Esophagus squamous epithelium (tissue), 5 donors: ENCODE measurements around the gene TREH. TPM values are rescaled to one million over a fixed set of nuclear protein-coding genes. Genes with fewer than 3 reads are reported as not detected.
"Not testable (repeated sequence)": the region's sequence is repeated elsewhere in the genome, so short reads cannot be mapped to it uniquely, and the experiment has no call there.

Experiments
- DNase-seq: peaks from one replicate; lab custom pipeline; 2025; lab: John Stamatoyannopoulos, UW
- H3K27ac ChIP-seq, 4 donors: fragments of 200-600 bp; sonication (generic); one replicate each; pipeline ENCODE4 v1.5.1; 2016 to 2019; ENCODE audit warnings: mild to moderate bottlenecking in 1 of 4
- H3K27me3 ChIP-seq, 4 donors: fragments of 200-600 bp; sonication (generic); 1 replicate in 3 of 4; 2 replicates in 1 of 4; pipeline versions ENCODE4 v1.5.1 to v1.6.0; 2017 to 2021; ENCODE audit warnings: antibody characterized with exemption in 1 of 4
- H3K36me3 ChIP-seq, 3 donors: fragments of 200-600 bp; sonication (generic); one replicate each; pipeline ENCODE4 v1.5.1; 2016 to 2019
- H3K4me1 ChIP-seq, 3 donors: fragments of 200-600 bp; sonication (generic); one replicate each; pipeline ENCODE4 v1.5.1; 2017 to 2019
- H3K4me3 ChIP-seq, 4 donors: fragments of 200-600 bp; sonication (generic); 1 replicate in 3 of 4; 2 replicates in 1 of 4; pipeline ENCODE4 v1.5.1; 2016 to 2019; ENCODE audit warnings: mild to moderate bottlenecking in 2 of 4, moderate library complexity in 1 of 4
- H3K9me3 ChIP-seq, 3 donors: fragments of 200-600 bp; sonication (generic); one replicate each; pipeline ENCODE4 v1.5.1; 2016 to 2019
- POLR2A ChIP-seq, 4 donors: fragments of 450-650 bp; IDR thresholded peaks; one replicate each; pipeline ENCODE4 v1.6.1; 2017; ENCODE audit warnings: antibody characterized with exemption in 4 of 4, mild to moderate bottlenecking in 4 of 4, moderate library complexity in 3 of 4
- WGBS, 2 donors: methylation state at CpG; one replicate each; pipeline ENCODE4 v1.1.5; 2018; 5-methylcytosine and 5-hydroxymethylcytosine counted together
- intact Hi-C: fragments of 100-400 bp; cut with DNase I; formaldehyde crosslinking; loops from one replicate; pipeline ENCODE4 v1.15.0; 2022
- total RNA-seq, 4 donors: library from RNA; depleted of rRNA; stranded (reverse); fragments of >200 nt; gene quantifications; one replicate each; pipeline ENCODE4 v1.1.0, GENCODE V29; 2016
- TF ChIP-seq, protein P1 (sequence below), 6 experiments: fragments of 450-650 bp in 4 of 6; fragments of 200-600 bp in 2 of 6; sonication (generic) in 2 of 6; IDR thresholded peaks; one replicate each; pipeline ENCODE4 v1.5.1; 2016 to 2019; ENCODE audit warnings: antibody characterized with exemption in 6 of 6, mild to moderate bottlenecking in 4 of 6, moderate library complexity in 4 of 6
- donor health status: DM: yes; HTN: yes; CAD: no.

TREH gene
- total RNA-seq, 4 donors from 2014 or later: 0.09 to 0.57 TPM; not detected in 2

DNA sequence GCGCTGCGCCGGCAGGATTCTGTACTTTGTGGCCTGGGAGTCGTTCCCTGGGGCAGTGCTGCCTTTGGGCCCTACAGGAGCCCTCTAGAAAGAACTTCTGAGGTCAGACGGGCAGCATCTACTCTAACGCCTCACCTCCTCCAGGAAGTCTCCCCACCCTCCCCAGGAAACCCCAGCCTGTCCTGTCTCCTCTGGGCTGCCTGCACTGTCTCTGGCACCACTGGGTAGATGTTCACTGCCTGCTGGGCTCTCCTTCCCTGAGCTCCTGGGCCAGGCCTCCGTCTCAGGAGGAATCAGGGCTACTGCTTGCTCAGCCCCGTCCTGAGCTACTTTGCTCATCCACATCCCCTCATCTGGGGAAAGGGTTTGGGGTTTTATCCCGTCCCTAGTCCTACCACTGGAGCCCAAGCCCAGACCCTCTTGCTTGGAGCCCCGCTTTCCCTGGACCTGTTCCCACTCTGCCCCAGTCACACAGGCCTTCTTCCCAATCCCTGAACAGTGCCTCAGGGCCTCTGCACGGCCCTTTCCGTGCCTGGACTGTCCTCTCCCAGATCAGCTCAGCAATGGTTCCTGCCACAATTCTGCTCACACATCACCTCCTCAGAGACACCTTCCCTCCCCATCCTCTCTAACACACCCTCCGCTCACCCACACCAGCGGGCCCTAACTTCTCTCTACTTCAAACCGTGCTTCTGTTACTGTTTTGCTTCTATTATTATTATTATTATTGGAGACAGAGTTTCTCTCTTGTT, 11.3 kb upstream of the TREH start:
- no peak for DNase-seq
- WGBS, 2 donors: 76 to 77% methylated on average over 10 to 15 of the region's 15 CpGs
- H3K4me1 ChIP-seq: peaks cover 22 to 45% (median 34%) of the 10 kb centered on the region in 3 donors

DNA sequence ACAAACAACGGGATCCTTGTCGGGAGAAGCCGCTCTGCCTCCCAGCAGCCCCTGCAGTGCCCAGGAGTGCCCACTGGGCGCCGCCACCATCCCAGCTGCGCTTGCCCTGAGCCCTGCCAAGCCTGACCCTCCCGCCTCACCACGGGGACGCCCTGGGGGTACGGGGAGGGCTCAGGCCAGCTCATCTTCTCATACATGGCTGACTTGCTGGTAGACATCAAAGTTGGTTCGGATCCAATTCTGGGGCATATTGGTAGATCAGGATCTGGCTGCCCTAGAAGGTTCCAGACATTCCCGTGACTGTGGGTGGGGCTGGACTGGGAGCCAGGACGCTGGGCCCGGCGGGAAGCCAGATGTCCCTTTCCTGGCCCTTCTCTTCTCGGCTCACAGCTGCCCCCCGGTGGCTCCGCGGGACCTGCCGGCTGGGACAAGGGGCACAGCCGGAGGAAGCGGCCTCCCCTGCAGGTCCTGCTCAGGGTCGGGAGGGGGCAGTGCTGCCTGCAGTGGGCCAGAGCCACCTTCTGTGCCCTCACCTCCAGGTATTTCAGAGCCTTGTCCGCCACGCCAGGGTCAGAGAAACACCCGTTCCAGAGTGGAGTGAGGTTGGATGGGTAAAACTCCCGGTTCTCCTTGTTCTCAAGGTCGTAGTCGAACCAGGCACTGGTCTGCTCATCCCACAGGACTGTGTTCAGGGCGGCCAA, 10.6 kb upstream of the TREH start:
- Histone ChIP-seq H3K27ac (peak overlapping the region; percentile 64 to 84 (median 82)), H3K36me3 (no peaks in the 10 kb centered on the region), H3K27me3 (no peaks in the 10 kb centered on the region), H3K9me3 (no peaks in the 10 kb centered on the region), H3K4me3 (peak overlapping the region; percentile 27 to 66 (median 45)), H3K4me1 (peaks cover 22 to 43% (median 34%) of the 10 kb centered on the region in 3 donors)
- WGBS, 2 donors: 5 to 13% methylated on average over 11 to 13 of the region's 30 CpGs
- TF ChIP-seq, protein P1, sequence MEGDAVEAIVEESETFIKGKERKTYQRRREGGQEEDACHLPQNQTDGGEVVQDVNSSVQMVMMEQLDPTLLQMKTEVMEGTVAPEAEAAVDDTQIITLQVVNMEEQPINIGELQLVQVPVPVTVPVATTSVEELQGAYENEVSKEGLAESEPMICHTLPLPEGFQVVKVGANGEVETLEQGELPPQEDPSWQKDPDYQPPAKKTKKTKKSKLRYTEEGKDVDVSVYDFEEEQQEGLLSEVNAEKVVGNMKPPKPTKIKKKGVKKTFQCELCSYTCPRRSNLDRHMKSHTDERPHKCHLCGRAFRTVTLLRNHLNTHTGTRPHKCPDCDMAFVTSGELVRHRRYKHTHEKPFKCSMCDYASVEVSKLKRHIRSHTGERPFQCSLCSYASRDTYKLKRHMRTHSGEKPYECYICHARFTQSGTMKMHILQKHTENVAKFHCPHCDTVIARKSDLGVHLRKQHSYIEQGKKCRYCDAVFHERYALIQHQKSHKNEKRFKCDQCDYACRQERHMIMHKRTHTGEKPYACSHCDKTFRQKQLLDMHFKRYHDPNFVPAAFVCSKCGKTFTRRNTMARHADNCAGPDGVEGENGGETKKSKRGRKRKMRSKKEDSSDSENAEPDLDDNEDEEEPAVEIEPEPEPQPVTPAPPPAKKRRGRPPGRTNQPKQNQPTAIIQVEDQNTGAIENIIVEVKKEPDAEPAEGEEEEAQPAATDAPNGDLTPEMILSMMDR (IDR thresholded peaks at IDR 0.05): peak; percentile 76 to 92 (median 84)
- TF ChIP-seq POLR2A (IDR thresholded peaks at IDR 0.05): no peak
- intact Hi-C loops: loop anchor here (5.0 kb wide), 2 partner anchors 97 to 267 kb away; partner anchors contain the start of gene UPK2
- DNase-seq: peak; percentile 81

More for the DNA sequence above, 11.3 kb upstream of the TREH start:
- Histone ChIP-seq H3K27ac (peak overlapping the region; percentile 64 to 84 (median 82)), H3K36me3 (no peaks in the 10 kb centered on the region), H3K9me3 (no peaks in the 10 kb centered on the region), H3K4me3 (peak overlapping the region in 2 of 4 donors; percentile 45 to 66), H3K27me3 (no peaks in the 10 kb centered on the region)
- TF ChIP-seq, protein P1 (IDR thresholded peaks at IDR 0.05): no peak
- no peak for TF ChIP-seq POLR2A (IDR thresholded peaks at IDR 0.05)
- intact Hi-C loops: loop anchor here (5.0 kb wide), 2 partner anchors 97 to 267 kb away; partner anchors contain the start of gene UPK2

DNA sequence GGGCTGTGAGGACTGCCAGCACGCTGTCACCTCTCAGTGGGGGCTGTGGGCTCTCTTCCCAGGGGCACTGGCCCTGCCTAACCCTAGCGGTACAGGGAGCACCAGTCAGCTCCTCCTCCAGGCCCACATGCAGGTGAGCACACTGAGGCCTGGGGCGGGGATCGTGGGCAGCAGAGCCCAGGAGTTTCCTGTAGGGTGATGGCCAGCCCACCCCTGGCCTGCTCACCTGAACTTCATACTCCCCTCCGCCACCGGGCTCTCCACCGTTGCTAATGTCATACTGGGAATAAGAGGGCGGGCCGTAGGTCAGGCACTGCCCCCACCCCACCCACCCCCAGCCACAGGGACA, 10.0 kb upstream of the TREH start:
- Histone ChIP-seq H3K27ac (peak overlapping the region; percentile 64 to 84 (median 82)), H3K4me1 (peaks cover 22 to 43% (median 34%) of the 10 kb centered on the region in 3 donors), H3K4me3 (peak overlapping the region; percentile 27 to 66 (median 45)), H3K36me3 (no peaks in the 10 kb centered on the region), H3K9me3 (no peaks in the 10 kb centered on the region), H3K27me3 (no peaks in the 10 kb centered on the region)
- no peak for TF ChIP-seq POLR2A (IDR thresholded peaks at IDR 0.05)
- TF ChIP-seq, protein P1 (IDR thresholded peaks at IDR 0.05): no peak
- intact Hi-C loops: no loop called here
- no peak for DNase-seq
- WGBS, 2 donors: 0% methylated on average over 3 of the region's 9 CpGs; no CpG with 5 or more reads in 1 of the 2 donors

DNA sequence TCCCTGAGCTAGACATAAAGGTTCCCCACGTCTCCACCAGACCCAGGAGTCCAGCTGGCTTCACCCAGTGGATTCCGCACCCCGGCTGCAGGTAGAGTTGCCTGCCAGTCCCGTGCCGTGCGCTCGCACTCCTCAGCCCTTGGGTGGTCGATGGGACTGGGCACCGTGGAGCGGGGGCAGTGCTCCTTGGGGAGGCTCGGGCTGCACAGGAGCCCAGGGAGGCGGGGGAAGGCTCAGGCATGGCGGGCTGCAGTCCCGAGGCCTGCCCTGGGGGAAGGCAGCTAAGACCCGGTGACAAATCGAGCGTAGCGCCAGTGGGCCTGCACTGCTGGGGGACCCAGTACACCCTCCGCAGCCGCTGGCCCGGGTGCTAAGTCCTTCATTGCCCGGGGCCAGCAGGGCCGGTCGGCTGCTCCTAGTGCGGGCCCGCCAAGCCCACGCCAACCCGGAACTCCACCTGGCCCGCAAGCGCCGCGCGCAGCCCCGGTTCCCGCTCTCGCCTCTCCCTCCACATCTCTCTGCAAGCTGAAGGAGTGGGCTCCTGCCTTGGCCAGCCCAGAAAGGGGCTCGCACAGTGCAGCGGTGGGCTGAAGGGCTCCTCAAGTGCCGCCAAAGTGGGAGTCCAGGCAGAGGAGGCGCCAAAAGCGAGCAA, 9.5 kb upstream of the TREH start:
- no peak for DNase-seq
- H3K4me1 ChIP-seq: peaks cover 22 to 43% (median 34%) of the 10 kb centered on the region in 3 donors
- no peaks in the 10 kb centered on the region for H3K36me3 ChIP-seq
- no peaks in the 10 kb centered on the region for H3K9me3 ChIP-seq
- TF ChIP-seq, protein P1 (IDR thresholded peaks at IDR 0.05): no peak
- H3K4me3 ChIP-seq: peak overlapping the region; percentile 27 to 66 (median 45)
- intact Hi-C loops: no loop called here
- no peaks in the 10 kb centered on the region for H3K27me3 ChIP-seq
- peak overlapping the region in 3 of 4 donors; percentile 64 to 83 (median 81) for H3K27ac ChIP-seq
- 83% methylated on average over 8 to 14 of the region's 41 CpGs for WGBS, 2 donors

DNA sequence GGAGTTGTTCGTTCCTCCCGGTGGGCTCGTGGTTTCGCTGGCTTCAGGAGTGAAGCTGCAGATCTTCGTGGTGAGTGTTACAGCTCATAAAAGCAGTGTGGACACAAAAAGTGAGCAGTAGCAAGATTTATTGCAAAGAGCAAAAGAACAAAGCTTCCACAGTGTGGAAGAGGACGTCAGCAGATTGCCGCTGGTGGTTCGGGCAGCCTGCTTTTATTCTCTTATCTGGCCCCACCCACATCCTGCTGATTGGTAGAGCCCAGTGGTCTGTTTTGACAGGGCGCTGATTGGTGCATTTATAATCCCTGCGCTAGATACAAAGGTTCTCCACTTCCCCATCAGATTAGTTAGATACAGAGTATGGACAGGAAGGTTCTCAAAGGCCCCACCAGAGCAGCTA, 8.9 kb upstream of the TREH start:
- H3K27me3 ChIP-seq, H3K4me3 ChIP-seq, H3K36me3 ChIP-seq, intact Hi-C loops, DNase-seq, H3K9me3 ChIP-seq, H3K27ac ChIP-seq: not testable (repeated sequence)
- peaks cover 22 to 43% (median 34%) of the 10 kb centered on the region in 3 donors for H3K4me1 ChIP-seq
- WGBS, 2 donors: 55 to 83% methylated on average over 4 to 10 of the region's 10 CpGs
